ENCODE data around the gene CD9. TPM values are rescaled to one million over a fixed set of nuclear protein-coding genes. Genes with fewer than 3 reads are reported as not detected.

The CD9 gene
- total and polyA plus RNA-seq, 2 donors (not counting 3 experiments of a cell fraction or from before 2014, with no cell fraction given): 379 to 1,225 TPM

DNA sequence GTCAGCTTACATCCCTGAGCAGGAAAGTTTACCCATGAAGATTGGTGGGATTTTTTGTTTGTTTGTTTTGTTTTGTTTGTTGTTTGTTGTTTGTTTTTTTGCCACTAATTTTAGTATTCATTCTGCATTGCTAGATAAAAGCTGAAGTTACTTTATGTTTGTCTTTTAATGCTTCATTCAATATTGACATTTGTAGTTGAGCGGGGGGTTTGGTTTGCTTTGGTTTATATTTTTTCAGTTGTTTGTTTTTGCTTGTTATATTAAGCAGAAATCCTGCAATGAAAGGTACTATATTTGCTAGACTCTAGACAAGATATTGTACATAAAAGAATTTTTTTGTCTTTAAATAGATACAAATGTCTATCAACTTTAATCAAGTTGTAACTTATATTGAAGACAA lies 37.6 kb downstream of the CD9 start:
- peaks cover 5% of the 10 kb centered on the region for H3K79me2 ChIP-seq (ENCODE audit: control insufficient read depth, insufficient read depth, low read length)
- H3K4me3 ChIP-seq (replicated peaks in 1 of 3; ENCODE audit: insufficient read depth in 1 of 3, low read depth in 1 of 3, low read length in 3 of 3): no peak overlapping the region
- no peaks in the 10 kb centered on the region for H3K27me3 ChIP-seq (ENCODE audit: control insufficient read depth in 2 of 2, insufficient read depth in 2 of 2, low read length in 2 of 2)
- dilution Hi-C loops (cut with MboI; ENCODE audit: extremely low pct_ligation_motif_present, low sequenced_read_pairs): no loop called here
- no TSS peak for BruUV-seq (replicated peaks)
- H3K4me1 ChIP-seq (ENCODE audit: control insufficient read depth, extremely low read depth, insufficient read depth, low read length): peaks cover 35% of the 10 kb centered on the region
- DNase-seq (ENCODE audit: low read depth, low spot score) (no peak), FAIRE-seq (no peak)
- TF ChIP-seq GATA2 (IDR thresholded peaks at IDR 0.05; ENCODE audit: insufficient read depth, insufficient read length, low read depth, low read length) (no peak), JUN (IDR thresholded peaks at IDR 0.05; ENCODE audit: borderline replicate concordance, insufficient read depth, insufficient read length, low read depth) (no peak), MYC (IDR thresholded peaks at IDR 0.05; ENCODE audit: low read depth, low read length) (no peak), EZH2 (IDR thresholded peaks at IDR 0.05; ENCODE audit: borderline replicate concordance, low read depth, low read length, severe bottlenecking) (no peak), FOS (IDR thresholded peaks at IDR 0.05; ENCODE audit: borderline replicate concordance, insufficient read depth, low read length) (no peak), POLR2A (IDR thresholded peaks at IDR 0.05; ENCODE audit: low read depth, low read length) (no peak), POLR2AphosphoS5 (IDR thresholded peaks at IDR 0.05; ENCODE audit: insufficient read depth, low read depth, low read length) (no peak), CTCF (IDR thresholded peaks at IDR 0.05; ENCODE audit: extremely low read depth in 1 of 2, insufficient read depth in 1 of 2, low read depth in 1 of 2, low read length in 2 of 2) (no peak)
- TF ChIP-seq, protein P1, sequence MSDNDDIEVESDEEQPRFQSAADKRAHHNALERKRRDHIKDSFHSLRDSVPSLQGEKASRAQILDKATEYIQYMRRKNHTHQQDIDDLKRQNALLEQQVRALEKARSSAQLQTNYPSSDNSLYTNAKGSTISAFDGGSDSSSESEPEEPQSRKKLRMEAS (IDR thresholded peaks at IDR 0.05; ENCODE audit: insufficient read depth, insufficient read length): no peak
- no peak overlapping the region for H3K9ac ChIP-seq (replicated peaks; ENCODE audit: extremely low read depth, insufficient read depth, low read length)
- CTCF ChIA-PET: no interaction called here
- no peaks in the 10 kb centered on the region for H3K9me3 ChIP-seq (replicated peaks; ENCODE audit: control insufficient read depth, insufficient read depth, low read length)
- intact Hi-C loops (cut with micrococcal nuclease): no loop called here
- POLR2A ChIA-PET: no interaction called here
- H3K9me1 ChIP-seq (replicated peaks; ENCODE audit: control insufficient read depth, extremely low read depth, insufficient read depth, low read length): no peaks in the 10 kb centered on the region
- H3K36me3 ChIP-seq (ENCODE audit: control insufficient read depth in 2 of 2, extremely low read depth in 1 of 2, insufficient read depth in 2 of 2, low read length in 2 of 2): peaks cover 24 to 32% of the 10 kb centered on the region in 2 experiments
- no peak overlapping the region for H2AFZ ChIP-seq (ENCODE audit: low read depth, low read length)
- no peak overlapping the region for H3K27ac ChIP-seq (ENCODE audit: insufficient read depth, low read depth, low read length)
- no peaks in the 10 kb centered on the region for H4K20me1 ChIP-seq (replicated peaks; ENCODE audit: control insufficient read depth, extremely low read depth, insufficient read depth, low read length)
- H3K4me2 ChIP-seq (ENCODE audit: insufficient read depth, low read length): no peak overlapping the region
